GM12878 (cell line): ENCODE results near the gene DDX39B. TPM values are rescaled to one million over a fixed set of nuclear protein-coding genes. Genes with fewer than 3 reads are reported as not detected.

Experiments
- CBFB ChIP-seq: IDR thresholded peaks from 2 replicates; pipeline ENCODE4 v1.6.1; 2016; ENCODE audit warnings: antibody characterized with exemption, low read depth
- CEBPZ ChIP-seq: fragments of 150-350 bp; IDR thresholded peaks from 2 replicates; pipeline ENCODE4 v1.6.1; 2016; ENCODE audit warnings: low read depth, low read length
- MAX ChIP-seq: IDR thresholded peaks from 2 replicates; pipeline ENCODE4 v1.6.1; 2012; ENCODE audit warnings: low read depth, low read length, improper control_type of control experiment
- MTA3 ChIP-seq: IDR thresholded peaks from 2 replicates; pipeline ENCODE4 v1.6.1; 2012; ENCODE audit warnings: low read length, inconsistent platforms, borderline replicate concordance
- NRF1 ChIP-seq: conservative IDR thresholded peaks from 2 replicates; pipeline ENCODE4 v1.6.1; 2011; ENCODE audit warnings: mild to moderate bottlenecking, low read depth, low read length, improper control_type of control experiment
- PAX8 ChIP-seq: fragments of 450-650 bp; IDR thresholded peaks from 2 replicates; pipeline ENCODE4 v1.6.1; 2017; ENCODE audit warnings: mild to moderate bottlenecking, moderate library complexity
- RFX5 ChIP-seq: IDR thresholded peaks from 2 replicates; pipeline ENCODE4 v1.6.1; 2011; ENCODE audit warnings: low read depth, low read length, improper control_type of control experiment
- SIX5 ChIP-seq: IDR thresholded peaks from 2 replicates; pipeline ENCODE4 v1.6.1; 2011; ENCODE audit warnings: mild to moderate bottlenecking, low read depth, low read length, moderate library complexity; ENCODE audit not compliant: severe bottlenecking
- SP1 ChIP-seq: IDR thresholded peaks from one replicate; pipeline ENCODE4 v1.6.1; 2011; ENCODE audit warnings: low read depth, low read length
- polyA plus RNA-seq, 11 experiments: library from polyadenylated mRNA; depleted of rRNA in 4 of 11; unstranded in 6 of 11; stranded (reverse) in 5 of 11; fragments of >200 nt; fragmentation: Nextera tagmentation in 4 of 11; fragmentation: Illumina TruSeq in 1 of 11; extraction: Ambion mirVana in 4 of 11; extraction: Trizol in 1 of 11; gene quantifications; 1 replicate in 1 of 11; 2 replicates in 10 of 11; pipeline versions ENCODE4 v1.2.1 to v1.2.3, GENCODE V29; 2011 to 2016; ENCODE audit warnings: inconsistent platforms in 2 of 11, missing spikeins in 2 of 11, low read depth in 1 of 11
- total RNA-seq, 4 experiments: library from RNA; depleted of rRNA in 3 of 4; stranded (reverse); fragments of >200 nt in 3 of 4; fragmentation: Illumina TruSeq in 1 of 4; extraction: Trizol in 1 of 4; gene quantifications; 2 replicates each; pipeline versions ENCODE4 v1.2.1 to v1.2.3, GENCODE V29; 2013 to 2021

Gene DDX39B
- total and polyA plus RNA-seq, 10 of the 15 experiments (the other 5 are each of a cell fraction or from before 2014, with no cell fraction given): 271 to 661 (median 330) TPM

- TF ChIP-seq NRF1 (peak; percentile 32), SP1 (peak; percentile 53), MTA3 (no peak), CBFB (no peak), CEBPZ (no peak), RFX5 (peak; percentile 56), MAX (0 out of 2 replicates have a peak, but pooled peaks have one; percentile 58), PAX8 (no peak), SIX5 (no peak)
Measured at GRCh38 chr6:31497531-31498476, 44.0 kb downstream of the DDX39B start, which contains the start of gene MICB (continued).
